Activated CD8-positive, alpha-beta memory T cell treated with anti-CD3 and anti-CD28 coated beads, Interleukin-2, amount 50 U/mL, for 24 hours (primary cell): ENCODE measurements around the gene ADD3.
"Not testable (repeated sequence)": the region's sequence is repeated elsewhere in the genome, so short reads cannot be mapped to it uniquely, and the experiment has no call there.

Source experiments
- DNase-seq: peaks from one replicate; pipeline ENCODE4 v3.0.0-alpha.2; 2020; ENCODE audit errors: extremely low read depth

Gene ADD3

GRCh38 chr10:109977382-109977806 is 30.4 kb upstream of the ADD3 start:
- DNase-seq = no peak

DNA sequence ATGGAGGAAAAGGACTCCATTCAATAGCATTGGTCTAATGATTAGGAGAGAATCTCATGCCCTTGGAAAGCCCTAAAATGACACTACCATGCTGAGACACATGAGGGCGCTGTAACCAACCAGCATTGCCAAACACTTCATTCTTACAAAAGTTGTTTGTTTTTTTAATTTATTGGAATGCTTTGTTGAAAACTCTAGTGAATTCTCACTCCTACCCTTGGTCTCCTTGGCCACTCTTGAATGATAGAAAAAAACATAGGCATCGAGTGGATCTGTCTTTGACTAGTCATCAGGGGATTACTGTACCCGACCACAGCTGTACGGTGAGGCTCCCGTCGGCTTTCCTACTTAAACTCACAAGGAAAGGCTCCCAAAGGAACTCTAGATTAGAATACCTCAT is 29.3 kb upstream of the ADD3 start:
- DNase-seq = peak; percentile 5

- DNase-seq = no peak
These were observed 28.6 kb upstream of the ADD3 start for GRCh38 chr10:109979215-109979614.

GRCh38 chr10:109981650-109982049 is 26.1 kb upstream of the ADD3 start:
- no peak for DNase-seq

DNA sequence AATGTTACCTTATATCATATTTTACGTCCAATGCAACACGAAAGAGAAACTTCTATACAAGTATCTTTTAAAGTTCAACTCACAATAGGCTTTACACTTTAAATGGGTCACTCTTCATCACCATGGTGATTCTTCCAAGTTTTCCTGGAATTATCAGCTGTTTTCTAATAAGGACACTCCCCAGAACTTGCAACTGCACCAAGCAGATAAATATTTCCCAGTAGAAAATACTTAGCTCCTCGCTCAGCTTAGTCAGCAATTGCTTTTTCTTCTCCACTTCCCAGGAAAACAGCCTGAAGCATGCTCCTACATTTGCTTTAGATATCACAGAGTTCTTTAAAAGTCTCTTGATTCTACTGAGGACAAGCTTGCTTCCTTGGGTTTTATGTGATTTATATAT is 25.7 kb upstream of the ADD3 start:
- DNase-seq = no peak

GRCh38 chr10:109982812-109983211 is 25.0 kb upstream of the ADD3 start:
- DNase-seq = no peak

DNA sequence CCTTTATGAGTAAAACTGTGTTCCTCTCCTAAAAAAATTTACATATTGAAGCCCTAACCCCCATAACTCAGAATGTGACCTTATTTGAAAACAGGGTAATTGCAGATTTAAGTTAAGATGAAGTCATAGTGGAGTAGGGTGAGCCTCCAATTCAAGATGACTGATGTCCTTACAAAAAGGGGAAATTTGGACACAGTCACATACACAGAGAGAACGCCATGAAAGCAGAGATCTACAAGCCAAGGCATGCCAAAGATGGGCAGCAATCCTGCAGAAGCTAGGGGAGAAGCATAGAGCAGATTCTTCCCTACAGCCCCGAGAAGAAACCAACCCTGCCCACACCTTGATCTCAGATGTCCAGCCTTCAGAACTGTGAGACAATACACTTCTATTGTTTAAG is 23.8 kb upstream of the ADD3 start:
- no peak for DNase-seq

GRCh38 chr10:109985768-109986167 is 22.0 kb upstream of the ADD3 start:
- DNase-seq = not testable (repeated sequence)

DNA sequence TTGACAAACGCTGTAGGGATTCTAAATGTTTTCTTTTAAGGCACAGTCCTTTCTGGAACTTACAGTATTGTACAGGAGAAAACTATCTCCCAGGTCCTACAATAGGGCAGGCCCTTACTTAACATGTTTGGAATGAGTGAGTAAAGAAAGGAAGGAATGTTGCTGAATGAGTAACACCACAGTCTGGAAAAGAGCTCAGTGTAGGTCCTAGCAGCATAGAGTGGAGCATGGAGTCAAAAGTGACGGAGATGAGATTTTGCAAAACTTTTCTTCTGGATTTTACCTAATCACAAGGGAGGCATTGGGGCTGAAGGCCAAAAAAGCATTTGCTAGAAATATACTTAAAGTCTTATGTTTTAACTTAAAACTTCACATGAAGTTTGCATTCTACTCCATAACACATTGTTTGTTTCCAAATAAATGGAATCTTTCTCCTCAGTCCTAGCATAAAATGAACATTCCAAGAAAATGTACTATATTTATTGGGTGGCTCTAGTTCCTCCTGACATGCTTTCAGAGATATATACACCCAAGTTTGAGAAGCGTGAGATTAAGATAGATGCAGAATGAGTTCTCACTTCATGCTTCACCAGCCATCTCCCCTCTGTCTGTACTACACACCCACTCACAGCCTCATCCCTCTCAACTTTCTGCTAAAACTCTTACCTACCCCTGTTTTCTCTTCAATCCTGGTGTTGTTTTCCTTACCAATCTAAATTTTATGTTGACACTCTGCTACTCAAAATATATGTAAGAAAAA is 20.2 kb upstream of the ADD3 start:
- DNase-seq = no peak

DNA sequence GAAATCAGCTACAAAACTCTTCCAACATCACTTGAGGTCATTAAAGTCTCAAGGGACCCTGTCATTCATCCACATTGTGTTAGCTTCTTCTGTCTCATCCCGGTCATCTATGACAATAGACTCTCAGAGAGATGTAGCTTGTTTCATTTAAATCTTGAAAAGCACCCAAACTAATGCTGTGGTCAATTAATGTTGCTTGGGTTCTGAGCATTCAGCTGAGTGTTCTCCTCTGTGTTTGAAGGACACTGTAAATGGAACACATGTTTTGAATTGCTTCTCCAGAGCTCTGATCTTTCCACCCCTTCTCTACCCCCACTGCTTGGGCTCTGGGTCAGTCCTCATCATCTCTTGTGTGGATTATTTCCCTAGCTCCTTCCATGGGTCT is 19.6 kb upstream of the ADD3 start:
- no peak for DNase-seq

DNA sequence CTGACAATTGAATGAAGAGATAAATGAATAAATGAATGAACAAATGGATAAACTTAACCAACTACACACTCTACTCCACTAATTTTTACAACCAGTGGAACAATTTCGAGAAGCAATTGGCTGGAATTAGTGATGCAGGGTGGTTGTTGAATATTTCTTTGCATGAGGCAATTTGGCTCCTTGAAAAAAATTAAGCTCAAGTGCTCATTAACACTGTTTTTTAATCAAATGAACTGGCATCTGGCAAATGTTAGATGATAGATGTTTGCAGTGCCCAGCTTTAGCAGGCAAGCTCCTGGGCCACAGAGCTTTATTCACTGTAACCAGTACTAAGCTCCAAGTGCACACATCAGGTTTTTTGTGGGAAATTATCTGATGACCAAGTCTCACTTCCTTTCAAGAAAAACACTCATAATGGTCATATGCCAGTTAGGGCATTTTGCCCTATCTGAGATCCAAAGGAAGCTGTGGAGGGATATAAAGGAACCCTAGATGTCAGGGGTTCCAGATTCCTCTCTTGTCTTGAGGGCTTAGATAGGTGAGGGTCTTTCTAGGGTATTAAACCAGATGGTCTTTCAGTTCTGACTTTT is 16.4 kb upstream of the ADD3 start:
- DNase-seq = no peak

DNA sequence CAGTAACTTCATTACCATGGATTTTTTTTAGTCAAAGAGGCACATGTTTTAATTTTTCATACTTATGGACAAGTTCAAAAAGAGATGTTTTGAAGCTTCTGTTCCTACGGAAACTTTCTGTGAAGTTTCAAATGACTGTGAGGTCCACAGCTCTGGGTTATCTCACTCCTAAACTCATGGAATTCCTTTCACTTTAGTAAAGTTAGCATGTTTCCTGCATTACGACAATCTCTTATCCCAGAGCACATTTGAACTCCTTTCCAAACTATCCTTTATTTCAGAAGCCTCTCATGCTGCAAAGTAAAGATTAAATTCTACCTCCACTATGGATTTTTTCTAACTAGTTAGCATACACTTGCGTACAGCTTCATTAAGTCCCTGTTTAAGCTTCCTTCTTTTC is 15.3 kb upstream of the ADD3 start:
- no peak for DNase-seq

- DNase-seq = no peak
These were observed 14.0 kb upstream of the ADD3 start for GRCh38 chr10:109993551-109994330.

DNA sequence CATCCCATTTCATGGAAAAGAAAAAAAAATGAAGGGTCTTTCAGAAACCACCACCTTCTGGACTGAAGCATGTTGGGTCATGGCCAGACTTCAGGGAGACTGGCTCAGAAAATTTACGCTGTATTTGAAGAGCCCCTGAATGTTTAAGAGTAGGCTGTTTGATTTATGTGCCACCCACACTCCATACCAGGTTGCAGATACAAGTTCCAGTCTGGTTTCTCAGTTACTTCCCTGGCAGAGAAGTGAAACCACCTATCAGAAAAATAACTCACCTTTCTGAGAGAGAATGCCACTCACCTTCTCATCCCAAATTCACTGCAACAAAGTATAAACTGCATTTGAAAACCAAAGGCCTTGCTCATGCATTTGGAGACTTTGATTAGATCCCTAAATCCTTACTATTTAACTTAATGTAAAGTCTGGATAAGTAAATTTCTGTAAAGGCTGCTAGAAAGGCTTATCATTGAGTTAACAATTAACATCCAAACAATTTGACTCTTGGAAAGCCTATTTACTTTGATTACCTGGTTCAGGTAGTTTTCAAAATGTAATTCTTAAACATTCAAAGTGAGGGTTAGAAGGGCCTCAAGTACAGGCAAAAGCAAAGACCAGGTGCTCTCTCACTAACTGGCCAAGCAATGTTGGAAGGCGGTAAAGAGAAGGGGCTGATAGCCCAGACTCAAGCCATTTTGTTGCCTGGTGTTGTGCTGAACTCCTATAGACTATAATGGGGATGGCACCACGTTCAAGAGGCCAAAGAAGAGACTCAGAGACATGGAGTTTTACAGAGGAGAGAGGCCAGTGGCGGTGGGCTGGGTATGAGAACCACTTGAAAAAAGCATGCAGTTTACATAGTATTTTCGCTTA is 12.8 kb upstream of the ADD3 start:
- DNase-seq = no peak

- no peak for DNase-seq
These were observed 12.2 kb upstream of the ADD3 start for GRCh38 chr10:109995595-109995994.

- DNase-seq = no peak
These were observed 11.6 kb upstream of the ADD3 start for GRCh38 chr10:109996225-109996624.

DNA sequence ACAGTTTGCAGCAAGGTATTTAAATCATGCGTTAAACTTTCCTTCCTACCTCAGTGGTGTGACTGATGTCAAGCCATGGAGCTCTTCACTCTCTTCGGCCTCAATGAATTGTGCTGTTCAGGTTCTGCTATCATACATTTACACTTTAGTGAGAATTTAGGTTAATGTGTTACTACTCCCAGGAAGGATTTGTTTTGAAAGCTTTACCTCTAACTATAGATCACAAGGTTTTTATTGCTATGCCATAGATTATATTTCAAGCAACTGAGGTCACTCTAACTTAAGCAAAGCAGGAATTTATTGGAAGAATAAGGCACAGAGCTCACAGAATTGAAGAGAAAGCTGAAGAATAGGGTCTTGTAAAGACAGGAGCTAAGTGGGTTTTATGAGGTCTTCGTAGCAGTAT is 11.0 kb upstream of the ADD3 start:
- DNase-seq = no peak

DNA sequence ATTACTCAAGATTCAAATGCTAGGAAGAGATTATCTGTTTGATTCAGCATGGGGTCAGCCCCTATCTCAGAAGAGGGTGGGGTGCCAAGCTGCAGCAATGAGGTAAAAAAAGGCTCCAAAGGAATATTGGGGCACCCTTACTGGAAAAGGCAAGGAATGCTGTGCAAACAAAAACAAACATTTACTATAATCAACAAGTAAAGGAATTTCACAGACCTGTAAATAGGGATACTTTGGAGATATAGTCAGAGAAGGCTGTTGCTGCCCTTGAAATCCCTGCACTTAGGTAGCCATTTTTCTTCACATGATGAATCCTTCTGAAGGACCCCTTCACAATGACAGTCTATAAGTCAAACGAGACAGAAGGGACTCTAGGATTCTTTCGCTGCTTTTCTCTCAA is 10.6 kb upstream of the ADD3 start:
- DNase-seq = no peak

- DNase-seq = no peak
These were observed 9.3 kb upstream of the ADD3 start for GRCh38 chr10:109998513-109998912.

- DNase-seq = no peak
These were observed 4.8 kb upstream of the ADD3 start for GRCh38 chr10:110002801-110003523.

DNA sequence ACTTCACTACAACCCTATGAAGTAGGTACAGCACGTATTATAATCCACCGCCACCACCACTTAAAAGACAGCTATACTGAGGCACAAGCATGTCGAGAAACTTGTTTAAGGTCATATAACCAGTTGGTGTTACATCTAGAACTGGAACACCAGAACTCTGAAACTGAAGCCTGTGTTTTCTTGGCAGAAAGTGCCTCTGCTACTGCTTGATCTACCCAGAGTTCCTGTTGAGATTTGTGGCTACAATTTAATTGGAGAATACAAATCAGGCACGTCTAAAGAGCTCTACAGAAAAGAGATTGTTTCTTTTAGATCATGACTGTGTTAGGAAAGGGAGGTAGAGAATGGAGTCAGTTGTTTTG is 4.3 kb upstream of the ADD3 start:
- no peak for DNase-seq
